GM19468 (cell line): ENCODE results near the gene ZNF544.
A peak's percentile ranks its signal among the peaks of the same experiment; 100 is the strongest.
"Not testable (repeated sequence)": the region's sequence is repeated elsewhere in the genome, so short reads cannot be mapped to it uniquely, and the experiment has no call there.

ENCODE experiments used
- ATAC-seq: cut with Tn5 transposase; IDR thresholded peaks from one replicate; pipeline ENCODE4 v1.9.1; 2021; ENCODE audit warnings: mild to moderate bottlenecking, moderate library complexity, moderate number of reproducible peaks; ENCODE audit not compliant: unreplicated experiment; ENCODE audit errors: extremely low read depth

ZNF544 gene

DNA sequence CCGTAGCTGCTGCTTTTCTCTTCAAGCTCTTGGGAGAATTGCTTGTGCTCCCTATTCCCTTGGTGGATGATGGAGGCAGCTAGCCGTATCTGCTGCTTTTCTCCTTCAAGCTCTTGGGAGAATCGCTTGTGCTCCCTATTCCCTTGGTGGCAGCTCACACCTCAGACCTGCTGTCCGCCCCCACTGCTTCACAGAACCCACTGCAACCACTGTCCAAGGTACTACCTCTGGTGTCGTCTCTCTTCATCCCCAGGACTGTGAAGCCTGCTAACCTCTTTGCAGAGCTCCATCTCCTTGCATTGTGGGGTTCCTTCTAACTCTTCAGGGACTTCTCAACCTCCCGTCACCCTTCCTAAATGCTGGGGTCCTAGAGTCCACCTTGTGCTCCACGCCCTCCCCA lies 71.9 kb downstream of the ZNF544 start:
- no peak for ATAC-seq

DNA sequence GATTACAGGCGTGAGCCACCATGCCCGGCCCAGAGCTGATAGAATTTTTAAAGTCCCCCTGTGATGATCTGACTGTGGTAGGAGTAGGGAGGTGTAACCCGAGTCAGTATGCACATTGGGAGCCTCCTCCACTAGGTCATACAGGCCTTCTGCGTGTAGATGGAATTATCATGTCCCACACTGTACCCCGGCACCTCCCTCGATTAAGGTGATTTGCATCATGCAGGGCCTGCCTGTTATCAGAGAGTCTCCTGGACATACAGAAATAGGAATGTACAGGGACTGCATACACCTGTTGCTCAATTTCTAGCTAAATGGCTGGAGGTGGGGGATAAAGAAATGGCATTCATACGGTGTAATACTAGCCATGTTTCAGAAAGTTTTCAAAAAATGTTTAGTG lies 75.5 kb downstream of the ZNF544 start:
- no peak for ATAC-seq

DNA sequence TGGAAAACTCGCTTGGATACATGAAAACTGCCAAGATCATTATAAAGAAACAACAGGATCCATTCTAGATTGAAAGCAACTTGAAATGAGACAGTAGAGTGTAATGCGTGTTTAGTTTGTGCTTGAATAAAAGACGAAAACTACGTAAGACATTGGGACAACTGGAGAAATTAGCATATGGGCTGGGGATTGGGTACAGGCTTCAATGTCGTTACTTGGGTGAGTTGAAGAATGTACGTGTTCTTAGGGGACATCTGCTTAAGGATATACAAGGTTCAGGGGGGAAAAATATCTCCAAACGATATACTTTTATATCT lies 76.0 kb downstream of the ZNF544 start:
- no peak for ATAC-seq

DNA sequence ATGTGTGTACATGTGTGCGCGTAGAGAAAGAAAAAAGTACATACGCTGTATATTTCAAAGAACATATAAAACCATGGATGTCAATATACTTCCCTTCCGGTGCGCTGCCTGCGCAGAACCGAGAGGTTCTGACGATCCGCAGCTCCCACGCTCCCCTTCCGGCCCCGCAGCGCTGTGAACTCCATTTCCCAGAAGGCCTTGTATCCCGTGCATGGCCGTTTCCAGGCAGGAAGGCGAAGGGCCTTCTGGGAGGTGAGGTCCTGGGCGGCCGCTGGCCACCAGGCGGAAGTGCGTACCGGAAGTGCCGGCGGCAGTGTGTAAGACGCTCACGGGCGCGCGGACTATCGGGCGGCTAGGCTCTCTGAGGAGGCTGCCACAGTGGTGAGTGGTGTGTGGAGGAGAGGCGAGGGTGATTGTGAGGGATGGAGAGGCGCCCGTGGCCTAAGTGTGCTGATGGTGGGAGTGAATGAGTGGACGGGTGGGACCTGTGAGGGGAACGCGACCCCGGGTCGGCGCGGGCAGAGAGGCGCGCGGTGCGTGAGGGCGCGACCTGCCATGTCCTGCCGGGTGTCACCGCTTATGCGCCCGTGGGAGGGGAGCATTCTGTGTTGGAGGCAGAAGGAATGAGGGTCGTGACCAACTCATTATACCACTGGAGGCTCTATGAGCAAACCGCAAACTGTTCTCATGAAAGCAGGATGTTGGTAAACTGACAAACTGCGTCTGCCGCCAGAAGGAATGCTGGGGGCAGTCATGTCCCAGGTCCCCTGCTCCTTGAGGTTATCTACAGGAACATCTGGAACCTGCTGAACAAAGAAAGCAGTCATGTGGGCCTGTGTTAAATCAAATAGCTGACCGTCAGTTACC lies 76.6 kb downstream of the ZNF544 start, which contains the start of gene ERVK3-1:
Gene ERVK3-1 (plus strand): TSS at position 313 of the 867 bp plus-strand sequence. CDS start 6,792 bp downstream, outside the sequence.
- ATAC-seq, result peak; percentile 91

DNA sequence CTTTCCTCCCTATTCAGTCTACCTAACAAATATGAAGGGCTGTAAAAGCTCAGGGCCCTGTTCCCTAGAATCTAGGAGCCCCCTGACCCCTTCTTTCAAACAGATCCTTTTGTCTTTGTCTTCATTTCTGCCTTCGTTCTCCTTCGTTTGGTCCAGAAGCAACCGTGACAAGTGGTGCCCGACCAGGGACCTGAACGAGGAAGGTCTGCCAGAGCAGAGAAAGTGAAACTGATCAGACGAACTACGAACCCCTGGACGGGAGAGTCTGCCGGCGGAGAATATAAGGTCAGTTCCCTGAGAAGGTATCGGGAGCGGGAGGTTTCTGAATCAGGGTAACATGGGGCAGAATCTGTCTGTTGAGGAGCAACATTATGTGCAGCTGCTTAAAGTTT lies 77.2 kb downstream of the ZNF544 start:
- ATAC-seq, result no peak

DNA sequence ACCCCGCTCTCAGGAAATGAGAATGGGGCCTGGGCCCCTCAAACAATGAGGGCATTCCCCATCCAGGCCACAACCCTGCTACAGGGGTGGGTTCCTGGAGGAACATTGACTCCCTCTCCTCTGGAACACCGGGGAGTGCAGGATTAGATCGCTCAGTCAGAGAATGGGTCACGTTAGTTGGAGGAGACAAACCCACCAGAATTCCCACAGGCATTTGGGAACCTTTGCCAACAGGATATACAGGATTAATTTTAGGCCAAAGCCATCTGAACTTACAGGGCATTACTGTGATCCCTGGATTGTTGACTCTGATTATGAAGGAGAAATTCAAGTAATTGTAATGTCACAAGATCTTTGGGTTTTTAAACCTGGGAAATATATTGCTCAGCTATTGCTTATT lies 79.0 kb downstream of the ZNF544 start:
- ATAC-seq, result no peak

DNA sequence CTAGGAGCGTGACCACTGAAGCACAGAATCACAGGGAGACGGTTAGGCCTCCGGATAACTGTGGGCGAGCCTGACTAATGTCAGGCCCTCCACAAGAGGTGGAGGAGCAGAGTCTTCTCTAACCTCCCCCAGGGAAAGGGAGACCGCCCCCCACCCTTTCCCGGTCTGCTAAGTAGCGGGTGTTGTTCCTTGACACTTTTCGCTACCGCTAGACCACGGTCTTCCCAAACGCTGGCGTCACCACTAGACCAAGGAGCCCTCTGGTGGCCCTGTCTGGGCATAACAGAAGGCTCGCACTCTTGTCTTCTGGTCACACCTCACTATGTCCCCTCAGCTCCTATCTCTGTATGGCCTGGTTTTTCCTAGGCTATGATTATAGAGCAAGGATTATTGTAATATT lies 82.0 kb downstream of the ZNF544 start:
- not testable (repeated sequence) for ATAC-seq

DNA sequence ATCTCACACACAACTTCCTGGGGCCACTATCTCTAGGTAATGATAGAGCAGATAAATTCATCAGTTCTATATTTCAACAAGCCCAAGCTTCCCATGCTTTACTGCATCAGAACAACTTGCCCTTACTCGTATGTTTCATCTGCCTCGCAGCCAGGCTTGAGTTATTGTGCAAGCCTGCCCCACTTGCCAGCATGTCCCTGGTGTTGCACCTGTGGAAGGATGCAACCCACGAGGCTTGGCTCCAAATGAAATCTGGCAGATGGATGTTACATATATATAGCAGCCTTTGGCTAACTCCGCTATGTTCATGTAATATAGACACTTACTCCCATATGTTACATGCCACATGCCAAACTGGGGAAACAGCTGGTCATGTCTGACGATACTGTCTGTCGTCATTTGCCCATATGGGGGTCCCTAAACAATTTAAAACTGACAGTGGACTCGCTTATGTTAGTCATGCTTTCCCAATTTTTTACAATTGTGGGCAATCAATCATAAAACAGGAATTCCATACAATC lies 82.7 kb downstream of the ZNF544 start:
- ATAC-seq, result no peak
